HG03469 (cell line): ENCODE data around the gene OR5H2.

Source experiments
- ATAC-seq: cut with Tn5 transposase; IDR thresholded peaks from one replicate; pipeline ENCODE4 v1.9.1; 2021; ENCODE audit warnings: mild to moderate bottlenecking, moderate library complexity, moderate number of reproducible peaks; ENCODE audit not compliant: unreplicated experiment

Gene OR5H2

GRCh38 chr3:98329392-98330124 is 47.3 kb downstream of the OR5H2 start:
- peak; percentile 36 for ATAC-seq

DNA sequence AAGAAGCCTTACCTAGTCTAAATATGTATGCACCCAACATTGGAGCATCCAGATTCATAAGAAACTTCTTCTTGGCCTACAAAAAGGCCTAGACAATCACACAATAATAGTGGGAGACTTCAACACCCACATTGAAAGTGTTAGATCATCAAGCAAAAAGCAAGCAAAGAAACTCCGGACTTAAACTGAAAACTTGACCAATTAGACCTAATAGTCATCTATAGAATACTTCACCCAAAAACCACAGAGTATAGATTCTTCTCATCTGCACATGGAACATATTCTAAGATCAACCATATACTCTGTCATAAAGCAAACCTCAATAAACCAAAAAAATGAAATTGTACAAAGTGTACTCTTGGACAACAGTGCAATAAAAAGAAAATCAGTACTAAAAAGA is 49.0 kb downstream of the OR5H2 start:
- no peak for ATAC-seq
